ENCODE data around the gene COPS3. TPM values are rescaled to one million over a fixed set of nuclear protein-coding genes. Genes with fewer than 3 reads are reported as not detected.
A peak's percentile ranks its signal among the peaks of the same experiment; 100 is the strongest.
"Not testable (repeated sequence)": the region's sequence is repeated elsewhere in the genome, so short reads cannot be mapped to it uniquely, and the experiment has no call there.

COPS3 gene
- total RNA-seq, 1 donor from 2014 or later: 72.9 TPM

DNA sequence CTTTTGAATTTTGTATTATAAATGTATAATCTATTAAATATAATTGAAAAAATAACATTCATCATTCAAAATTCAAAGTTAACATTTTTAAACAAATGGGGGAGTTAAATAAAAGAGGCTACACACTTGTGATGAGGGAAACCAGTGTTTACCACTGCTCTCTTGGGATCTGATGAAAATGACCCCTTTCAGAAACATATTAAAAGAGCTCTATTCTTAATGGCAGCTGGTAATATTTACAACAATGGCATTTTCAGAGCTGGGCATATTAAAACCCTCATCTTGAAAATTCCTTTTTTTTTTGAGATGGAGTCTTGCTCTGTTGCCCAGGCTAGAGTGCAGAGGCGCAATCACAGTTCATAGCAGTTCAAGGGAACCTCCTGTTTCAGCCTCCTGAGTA lies 24.7 kb downstream of the COPS3 start:
- ATAC-seq (ENCODE audit: poor library complexity) (no peak), DNase-seq (no peak)
- intact Hi-C loops (cut with DNase I): no loop called here

DNA sequence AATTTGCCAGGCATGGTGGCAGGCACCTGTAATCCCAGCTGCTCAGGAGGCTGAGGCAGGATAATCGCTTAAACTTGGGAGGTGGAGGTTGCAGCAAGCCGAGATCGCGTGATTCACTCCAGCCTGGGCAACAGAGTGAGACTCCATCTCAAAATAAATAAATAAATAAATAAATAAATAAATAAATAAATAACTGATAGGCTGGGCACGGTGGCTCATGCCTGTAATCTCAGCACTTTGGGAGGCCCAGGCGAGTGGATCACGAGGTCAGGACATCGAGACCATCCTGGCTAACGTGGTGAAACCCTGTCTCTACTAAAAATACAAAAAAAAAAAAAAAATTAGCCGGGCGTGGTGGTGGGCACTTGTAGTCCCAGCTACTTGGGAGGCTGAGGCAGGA lies 25.4 kb downstream of the COPS3 start:
- ATAC-seq (ENCODE audit: poor library complexity); DNase-seq; intact Hi-C loops (cut with DNase I): not testable (repeated sequence)

DNA sequence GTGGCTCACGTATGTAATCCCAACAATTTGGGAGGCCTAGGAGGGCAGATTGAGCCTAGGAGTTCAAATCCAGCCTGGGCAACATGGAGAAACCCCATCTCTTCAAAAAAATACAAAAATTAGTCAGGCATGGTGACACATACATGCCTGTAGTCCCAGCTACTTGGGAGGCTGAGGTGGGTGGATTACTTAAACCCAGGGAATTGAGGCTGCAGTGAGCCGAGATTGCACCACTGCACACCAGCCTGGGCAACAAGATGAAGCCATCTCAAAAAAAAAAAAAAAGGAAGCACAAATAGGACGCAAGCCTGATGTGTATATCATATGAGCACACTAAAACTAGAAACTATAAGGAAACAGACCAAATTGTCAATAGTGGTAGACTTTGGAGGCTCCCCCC lies 27.0 kb downstream of the COPS3 start:
- intact Hi-C loops (cut with DNase I): no loop called here
- no peak for DNase-seq
- no peak for ATAC-seq (ENCODE audit: poor library complexity)

DNA sequence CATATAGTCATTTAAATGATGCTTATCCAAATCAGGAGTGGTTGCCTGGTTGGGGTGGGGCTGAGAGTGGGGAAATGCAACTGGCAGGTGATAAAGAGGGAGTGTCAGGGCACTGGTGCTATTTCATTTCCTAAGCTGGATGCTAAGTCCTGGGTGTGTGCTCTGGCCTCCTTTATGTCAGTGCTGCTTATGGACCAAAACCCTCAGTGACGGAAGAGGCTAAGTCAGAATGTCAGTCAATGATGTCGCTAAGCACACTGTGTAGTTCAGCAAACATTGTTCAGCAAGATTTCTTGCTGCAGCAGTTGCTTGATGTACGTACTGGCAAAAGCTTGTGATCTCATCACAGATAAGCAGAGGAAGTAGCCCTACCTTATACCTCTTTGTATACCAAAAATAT lies 27.6 kb downstream of the COPS3 start:
- intact Hi-C loops (cut with DNase I): no loop called here
- no peak for ATAC-seq (ENCODE audit: poor library complexity)
- no peak for DNase-seq

DNA sequence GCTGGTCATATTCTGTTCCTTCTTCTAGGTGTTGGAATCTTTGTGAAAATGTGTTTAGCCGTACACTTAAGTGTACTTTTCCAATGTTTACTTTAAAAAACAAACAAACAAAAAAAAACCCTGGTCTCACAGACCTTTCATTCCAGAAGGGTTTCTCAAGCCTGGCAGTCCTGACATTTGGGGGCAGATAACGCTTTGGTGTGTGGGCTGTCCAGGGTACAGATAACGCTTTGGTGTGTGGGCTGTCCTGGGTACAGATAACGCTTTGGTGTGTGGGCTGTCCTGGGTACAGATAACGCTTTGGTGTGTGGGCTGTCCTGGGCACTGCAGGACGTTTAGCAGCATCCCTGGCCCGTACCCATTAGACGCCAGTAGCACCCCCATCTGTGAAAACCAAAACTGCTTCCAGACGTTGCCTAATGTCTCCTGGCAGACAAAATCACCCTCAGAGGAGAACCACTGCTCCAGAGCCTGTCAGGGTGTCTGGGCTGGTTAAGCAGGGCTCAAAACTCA lies 28.8 kb downstream of the COPS3 start:
- intact Hi-C loops (cut with DNase I): no loop called here
- ATAC-seq (ENCODE audit: poor library complexity) (no peak), DNase-seq (no peak)

DNA sequence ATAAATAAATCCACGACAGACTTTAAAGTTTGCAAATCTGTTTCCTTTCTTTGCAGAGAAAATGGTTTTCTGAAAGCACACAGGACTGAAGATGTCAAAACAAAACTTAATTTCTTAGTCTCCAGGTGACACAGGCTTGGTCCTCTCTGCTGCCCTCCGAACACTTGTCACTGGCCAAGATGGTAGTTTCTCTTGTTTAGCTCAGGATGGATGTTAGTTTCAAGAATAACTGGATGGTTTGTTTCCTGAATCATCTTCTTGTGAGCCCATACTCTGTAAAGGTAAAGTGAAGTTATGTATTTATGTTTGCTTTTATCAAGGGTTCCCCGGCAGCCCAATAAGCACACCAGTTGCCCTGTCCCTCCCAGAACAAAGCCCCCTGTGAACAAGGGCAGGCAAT lies 34.2 kb downstream of the COPS3 start:
- intact Hi-C loops (cut with DNase I): no loop called here
- DNase-seq (no peak), ATAC-seq (ENCODE audit: poor library complexity) (no peak)

DNA sequence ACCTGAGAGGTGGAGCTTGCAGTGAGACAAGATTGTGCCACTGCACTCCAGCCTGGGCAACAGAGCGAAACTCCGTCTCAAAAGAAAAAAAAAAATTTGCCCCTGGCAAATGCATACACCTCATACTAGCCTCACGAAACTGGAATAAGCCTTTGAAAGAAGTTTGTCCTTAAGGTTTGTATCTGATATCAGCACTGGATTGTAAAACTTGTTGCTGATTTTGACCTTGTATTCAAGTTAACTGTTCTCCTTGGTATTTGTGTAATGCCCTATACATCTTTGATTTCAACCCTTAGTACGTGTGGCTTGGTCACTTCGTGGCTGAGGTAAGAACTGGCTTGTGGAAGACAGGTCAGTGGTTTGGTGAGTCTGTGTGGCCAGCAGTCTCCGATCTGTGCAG lies 37.9 kb downstream of the COPS3 start:
- DNase-seq: no peak
- intact Hi-C loops (cut with DNase I): no loop called here

DNA sequence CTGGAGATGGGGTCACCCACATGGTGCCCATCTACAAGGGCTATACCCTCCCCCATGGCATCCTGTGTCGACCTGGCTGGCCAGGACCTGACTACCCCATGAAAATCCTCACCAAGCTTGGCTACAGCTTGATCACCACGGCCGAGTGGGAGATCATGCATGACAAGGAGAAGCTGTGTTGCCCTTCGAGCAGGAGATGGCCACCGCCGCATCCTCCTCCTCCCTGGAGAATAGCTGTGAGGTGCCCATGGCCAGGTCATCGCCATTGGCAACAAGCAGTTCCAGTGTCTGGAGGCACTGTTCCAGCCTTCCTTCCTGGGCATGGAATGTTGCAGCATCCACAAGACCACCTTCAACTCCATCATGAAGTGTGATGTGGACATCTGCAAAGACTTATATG lies 38.8 kb downstream of the COPS3 start:
- no peak for ATAC-seq (ENCODE audit: poor library complexity)
- intact Hi-C loops (cut with DNase I): no loop called here
- DNase-seq: no peak

More for the DNA sequence above, 37.9 kb downstream of the COPS3 start:
- ATAC-seq (ENCODE audit: poor library complexity): no peak

DNA sequence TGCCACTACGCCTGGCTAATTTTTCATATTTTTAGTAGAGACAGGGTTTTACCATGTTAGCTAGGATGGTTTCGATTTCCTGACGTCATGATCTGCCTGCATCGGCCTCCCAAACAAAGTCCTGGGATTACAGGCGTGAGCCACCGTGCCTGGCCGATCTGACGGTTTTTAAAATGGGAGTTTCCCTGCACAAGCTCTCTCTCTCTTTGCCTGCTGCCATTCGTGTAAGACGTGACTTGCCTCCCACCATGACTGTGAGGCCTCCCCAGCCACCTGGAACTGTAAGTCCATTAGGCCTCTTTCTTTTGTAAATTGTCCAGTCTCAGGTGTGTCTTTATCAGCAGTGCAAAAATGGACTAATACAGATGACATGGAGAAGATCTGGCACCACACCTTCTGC lies 39.4 kb downstream of the COPS3 start:
- intact Hi-C loops (cut with DNase I): no loop called here
- DNase-seq (no peak), ATAC-seq (ENCODE audit: poor library complexity) (no peak)

DNA sequence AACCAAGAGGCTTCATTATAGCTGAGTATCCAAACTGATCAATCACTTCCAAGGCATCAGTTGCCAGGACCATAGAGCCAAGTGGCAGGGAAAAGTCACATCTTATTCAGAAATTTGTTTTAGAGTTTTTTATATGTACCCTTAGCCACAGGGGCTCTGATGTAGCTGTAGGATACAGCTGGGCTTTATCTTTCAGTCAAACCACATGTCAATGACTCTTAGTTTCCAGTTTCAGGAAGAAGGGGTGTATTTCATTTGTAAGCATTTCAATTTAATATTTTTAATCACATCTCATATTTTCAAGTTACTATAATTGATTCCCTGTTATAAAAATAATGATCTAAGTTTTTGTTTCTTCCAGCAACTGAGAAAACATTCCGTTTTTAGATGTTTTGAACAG lies 41.2 kb downstream of the COPS3 start:
- intact Hi-C loops (cut with DNase I): loop anchor here (10.0 kb wide), 1 partner anchor 235 kb away; no protein-coding TSS in a partner anchor
- ATAC-seq (ENCODE audit: poor library complexity) (no peak), DNase-seq (no peak)

DNA sequence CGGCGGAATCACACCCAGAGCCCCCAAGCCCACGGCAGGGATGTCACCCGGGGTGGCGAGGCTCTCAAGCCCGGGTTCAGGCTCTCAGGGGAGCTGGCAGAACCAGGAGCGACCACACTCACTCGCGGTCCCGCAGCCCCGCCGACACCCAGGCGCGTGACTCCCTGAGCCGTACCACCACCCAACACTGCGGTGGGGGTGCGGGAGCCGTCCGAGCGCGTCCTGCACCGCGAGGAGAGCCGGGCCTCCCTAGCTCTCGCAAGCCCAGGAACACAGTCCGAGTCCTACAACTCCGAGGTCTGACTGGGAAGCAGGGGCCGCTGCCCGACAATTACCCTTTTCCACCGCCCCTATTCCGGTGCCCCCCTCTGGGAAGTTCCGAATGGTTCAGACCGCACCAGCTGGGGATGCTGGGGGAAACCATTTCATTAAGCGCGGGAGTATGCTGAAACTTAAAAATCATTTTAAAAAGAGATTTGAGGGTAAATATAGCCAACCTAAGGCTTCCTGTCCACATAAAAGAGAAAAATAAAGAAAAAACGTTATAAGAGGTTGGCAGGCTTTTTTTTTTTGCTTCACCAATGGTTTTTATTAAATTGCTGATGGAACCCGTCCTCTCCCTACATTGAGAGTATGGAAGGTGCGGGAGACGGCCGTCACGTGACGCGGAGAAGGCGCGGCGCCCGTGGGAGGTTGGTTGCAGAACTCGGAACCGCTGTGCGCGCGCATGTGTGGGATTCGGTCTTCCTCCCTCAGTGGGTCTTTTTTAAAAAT lies 43.8 kb downstream of the COPS3 start, which contains the start of gene FLCN:
Gene FLCN (minus strand): TSS at position 143 of the 774 bp plus-strand sequence. CDS start 9,031 bp downstream, outside the sequence.
- intact Hi-C loops (cut with DNase I): loop anchor here (2.0 to 10.0 kb wide), 2 partner anchors 44 to 232 kb away; partner anchors contain the start of gene COPS3
- ATAC-seq (ENCODE audit: poor library complexity) (peak; percentile 97), DNase-seq (peak; percentile 98)

DNA sequence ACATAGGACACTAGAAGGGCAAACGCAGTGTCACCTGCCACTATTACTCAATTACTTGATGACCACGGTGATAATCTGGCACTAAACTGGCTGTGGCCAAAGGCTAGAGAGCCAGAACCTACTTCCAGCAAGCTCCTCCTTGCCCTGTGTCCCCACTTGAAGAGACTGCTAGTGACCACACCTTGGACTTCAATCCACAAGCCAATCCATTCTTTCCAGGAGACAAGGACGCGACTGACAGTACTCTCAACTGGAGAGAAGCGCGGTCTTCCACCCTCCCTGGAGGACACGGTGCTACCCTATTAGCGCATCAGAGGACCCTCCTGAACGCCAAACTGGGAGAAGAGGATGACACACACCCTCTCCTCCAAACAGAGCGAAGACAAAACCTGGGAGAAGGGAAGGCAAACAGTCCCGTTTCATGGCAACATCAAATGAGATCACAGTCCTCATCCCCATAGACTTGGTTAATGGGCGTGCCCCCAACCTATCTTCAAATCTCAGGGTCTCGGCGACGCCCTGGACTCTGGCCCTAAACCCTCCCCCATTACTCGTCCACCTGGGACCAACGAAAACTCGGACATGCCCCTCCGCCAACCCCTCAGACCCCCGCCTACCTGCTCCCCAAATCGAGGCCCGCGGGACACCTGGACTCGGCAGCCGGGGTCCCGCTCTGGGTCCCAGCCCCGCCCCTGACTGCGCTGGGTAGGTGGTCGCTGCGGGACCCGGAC lies 44.6 kb downstream of the COPS3 start:
- intact Hi-C loops (cut with DNase I): loop anchor here (2.0 to 10.0 kb wide), 2 partner anchors 44 to 232 kb away; partner anchors contain the start of gene COPS3
- ATAC-seq (ENCODE audit: poor library complexity): peak; percentile 16

DNA sequence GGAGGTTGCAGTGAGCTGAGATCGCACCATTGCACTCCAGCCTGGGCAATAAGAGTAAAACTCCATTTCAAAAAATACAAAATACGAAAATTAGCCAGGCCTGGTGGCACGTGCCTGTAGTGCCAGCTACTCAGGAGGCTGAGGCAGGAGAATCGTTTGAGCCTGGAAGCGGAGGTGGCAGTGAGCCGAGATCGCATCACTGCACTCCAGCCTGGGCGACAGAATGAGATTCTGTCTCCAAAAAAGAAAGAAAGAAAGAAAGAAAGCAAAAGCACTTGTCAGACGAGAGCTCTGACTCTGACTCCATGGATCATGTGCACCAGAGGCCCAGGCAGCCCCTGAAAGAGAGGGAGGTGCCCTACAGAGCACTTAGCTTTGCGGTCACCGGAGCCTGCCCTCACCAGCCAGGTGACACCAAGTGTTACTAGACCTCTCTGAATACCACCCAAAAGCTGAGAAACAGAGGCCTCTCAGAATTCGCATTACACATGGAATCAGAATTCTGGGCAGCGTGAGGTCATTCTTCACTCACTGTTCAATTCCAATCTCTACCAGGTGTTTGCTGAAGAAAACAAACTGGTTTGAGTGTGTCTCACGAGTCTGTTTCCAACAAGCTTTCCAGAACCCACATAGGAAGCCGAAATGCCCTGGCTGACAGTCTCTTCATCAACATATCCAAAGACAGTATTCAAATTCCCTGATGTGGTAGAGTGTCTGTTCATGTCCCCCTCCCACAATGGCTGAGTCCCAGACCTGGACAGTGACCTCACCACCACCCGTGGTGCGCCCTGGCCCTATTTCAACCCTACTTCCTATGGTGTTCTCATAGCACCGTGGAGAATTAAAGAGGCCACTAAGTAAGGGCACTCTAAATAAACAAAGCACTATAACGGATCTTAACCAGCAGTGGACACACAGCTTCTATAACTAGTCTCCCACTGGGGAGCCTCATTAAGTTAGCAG lies 45.6 kb downstream of the COPS3 start:
- intact Hi-C loops (cut with DNase I): loop anchor here (2.0 to 10.0 kb wide), 2 partner anchors 45 to 231 kb away; partner anchors contain the start of gene COPS3
- DNase-seq (no peak), ATAC-seq (ENCODE audit: poor library complexity) (peak; percentile 1)

More for the DNA sequence above, 44.6 kb downstream of the COPS3 start:
- DNase-seq: no peak

DNA sequence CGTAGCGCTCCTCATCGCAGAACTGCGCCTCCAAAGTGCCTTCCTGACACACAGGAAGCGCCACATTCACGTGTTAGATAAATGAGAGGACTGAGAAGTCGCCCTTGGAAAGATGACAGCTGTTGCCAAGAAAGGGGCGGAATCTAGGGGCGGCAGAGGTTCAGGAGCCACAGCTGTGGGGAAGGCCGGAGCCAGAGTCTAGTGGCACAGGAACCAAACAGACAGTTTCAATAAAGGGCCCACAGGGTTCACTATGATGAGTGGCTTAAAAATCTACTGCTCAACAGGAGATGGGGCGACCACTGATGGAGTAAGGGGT lies 48.8 kb downstream of the COPS3 start:
- DNase-seq (no peak), ATAC-seq (ENCODE audit: poor library complexity) (no peak)
- intact Hi-C loops (cut with DNase I): loop anchor here (10.0 kb wide), 1 partner anchor 227 kb away; no protein-coding TSS in a partner anchor

DNA sequence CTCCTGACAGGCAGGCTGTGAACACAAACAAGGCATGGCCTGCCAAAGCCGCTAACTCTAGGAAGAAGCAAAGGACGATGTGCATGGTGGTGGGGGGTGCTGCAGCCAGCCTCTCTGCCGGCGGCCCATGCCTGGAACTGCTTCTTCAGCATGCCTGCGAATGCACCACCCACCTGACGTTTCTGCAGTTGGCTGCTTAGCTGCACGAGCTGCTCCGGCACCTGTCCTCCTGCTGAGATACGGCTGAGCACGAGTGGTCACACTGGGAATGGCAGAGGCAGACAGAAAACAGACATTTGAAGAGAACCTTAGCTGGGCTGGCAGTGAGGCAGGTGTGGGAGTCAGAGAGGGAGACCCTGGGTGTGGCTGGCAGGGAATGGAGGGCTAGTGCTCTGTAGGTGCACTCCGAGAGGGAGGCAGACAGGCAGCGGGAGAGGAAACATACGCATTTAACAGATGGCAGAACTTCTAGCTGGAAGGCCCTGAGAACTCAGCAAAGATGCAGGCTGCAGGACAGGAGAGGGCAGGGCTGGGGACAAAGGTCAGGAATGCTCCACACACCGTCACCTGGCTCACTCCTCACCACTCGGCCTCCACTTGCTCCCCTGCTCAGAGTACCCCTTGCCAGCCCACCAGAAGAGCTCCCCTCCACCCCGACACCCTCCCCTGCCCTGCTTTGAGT lies 49.3 kb downstream of the COPS3 start:
- intact Hi-C loops (cut with DNase I): loop anchor here (10.0 kb wide), 1 partner anchor 227 kb away; no protein-coding TSS in a partner anchor
- no peak for ATAC-seq (ENCODE audit: poor library complexity)

DNA sequence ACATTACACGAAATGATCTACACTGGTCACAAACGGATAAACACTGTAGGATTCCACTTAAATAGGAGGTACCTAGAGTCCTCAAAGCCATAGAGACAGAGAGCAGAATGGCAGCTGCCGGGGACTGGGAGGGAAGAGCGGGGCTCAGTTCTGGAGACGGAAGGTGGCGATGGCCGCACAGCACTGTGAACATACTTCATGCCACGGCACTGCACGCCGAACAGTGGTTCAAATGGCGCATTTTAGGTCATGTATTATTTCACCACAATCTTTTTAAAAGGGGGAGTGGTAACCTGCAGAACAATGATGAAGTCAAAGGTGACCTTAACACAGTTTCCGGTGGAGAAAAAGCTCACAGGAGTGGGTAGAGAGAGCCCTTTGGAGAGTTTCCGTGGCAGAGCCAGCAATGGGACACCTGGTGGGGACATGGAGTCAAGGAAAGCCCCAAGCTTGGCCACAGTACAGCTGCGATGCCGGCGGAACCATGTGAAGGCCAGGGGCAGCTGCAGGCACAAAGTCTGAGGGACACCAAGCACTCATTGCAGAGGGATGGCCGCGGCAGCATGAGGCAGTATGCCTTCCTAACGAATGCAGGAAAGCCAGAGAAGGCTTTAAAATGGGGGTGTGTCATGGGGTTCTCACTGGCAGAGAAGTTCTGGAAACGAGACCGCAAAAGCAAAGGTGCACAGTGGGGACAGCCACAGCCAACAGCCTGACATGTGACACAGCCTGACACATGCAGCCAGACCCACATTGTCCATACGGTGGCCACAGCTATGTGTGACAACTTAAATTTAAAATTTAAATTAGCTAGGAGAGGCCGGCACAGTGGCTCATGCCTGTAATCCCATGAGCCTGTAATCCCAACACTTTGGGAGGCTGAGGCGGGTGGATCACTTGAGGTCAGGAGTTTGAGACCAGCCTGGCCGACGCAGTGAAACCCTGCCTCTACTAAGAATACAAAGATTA lies 51.3 kb downstream of the COPS3 start:
- no peak for DNase-seq
- ATAC-seq (ENCODE audit: poor library complexity): no peak
- intact Hi-C loops (cut with DNase I): loop anchor here (10.0 kb wide), 1 partner anchor 225 kb away; no protein-coding TSS in a partner anchor

More for the DNA sequence above, 49.3 kb downstream of the COPS3 start:
- no peak for DNase-seq
